ENCODE data around the gene PDE2A.
A peak's percentile ranks its signal among the peaks of the same experiment; 100 is the strongest.

DNA sequence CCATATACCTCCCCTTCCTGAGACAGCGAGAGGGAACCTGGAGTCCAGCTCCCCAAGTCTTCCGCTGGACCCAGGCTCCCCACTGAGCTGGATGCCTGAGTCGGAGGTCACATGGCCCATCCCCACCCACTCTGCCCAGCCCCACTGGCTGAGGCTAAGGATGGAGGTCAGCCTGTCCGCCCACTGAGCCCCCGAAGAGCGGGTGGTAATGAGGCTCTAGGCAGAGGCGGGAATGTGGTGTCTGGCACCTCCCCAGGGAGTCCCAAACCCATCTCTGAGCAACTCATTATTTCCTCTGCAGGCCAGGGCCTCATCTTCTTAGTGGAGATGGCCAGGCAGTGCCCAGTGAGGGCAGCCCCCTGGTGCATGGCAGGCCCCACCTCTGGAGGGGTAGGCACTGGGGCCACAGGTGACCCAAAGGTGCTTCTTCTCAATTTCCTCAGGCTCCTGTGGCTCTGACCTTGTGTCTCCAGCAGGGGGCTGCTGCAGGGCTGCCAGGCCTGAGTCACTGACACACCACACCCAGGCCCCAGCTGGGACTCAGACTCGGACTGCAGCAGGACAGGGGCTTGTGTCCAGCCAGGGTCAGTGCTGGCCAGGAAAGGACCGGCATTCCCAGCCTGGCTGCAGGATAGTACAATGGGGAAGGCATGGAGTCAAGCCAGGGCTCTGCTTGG, 10.2 kb upstream of the PDE2A start:
- TF ChIP-seq, protein P1, sequence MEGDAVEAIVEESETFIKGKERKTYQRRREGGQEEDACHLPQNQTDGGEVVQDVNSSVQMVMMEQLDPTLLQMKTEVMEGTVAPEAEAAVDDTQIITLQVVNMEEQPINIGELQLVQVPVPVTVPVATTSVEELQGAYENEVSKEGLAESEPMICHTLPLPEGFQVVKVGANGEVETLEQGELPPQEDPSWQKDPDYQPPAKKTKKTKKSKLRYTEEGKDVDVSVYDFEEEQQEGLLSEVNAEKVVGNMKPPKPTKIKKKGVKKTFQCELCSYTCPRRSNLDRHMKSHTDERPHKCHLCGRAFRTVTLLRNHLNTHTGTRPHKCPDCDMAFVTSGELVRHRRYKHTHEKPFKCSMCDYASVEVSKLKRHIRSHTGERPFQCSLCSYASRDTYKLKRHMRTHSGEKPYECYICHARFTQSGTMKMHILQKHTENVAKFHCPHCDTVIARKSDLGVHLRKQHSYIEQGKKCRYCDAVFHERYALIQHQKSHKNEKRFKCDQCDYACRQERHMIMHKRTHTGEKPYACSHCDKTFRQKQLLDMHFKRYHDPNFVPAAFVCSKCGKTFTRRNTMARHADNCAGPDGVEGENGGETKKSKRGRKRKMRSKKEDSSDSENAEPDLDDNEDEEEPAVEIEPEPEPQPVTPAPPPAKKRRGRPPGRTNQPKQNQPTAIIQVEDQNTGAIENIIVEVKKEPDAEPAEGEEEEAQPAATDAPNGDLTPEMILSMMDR (IDR thresholded peaks at IDR 0.05), result peak in 4 of 6 experiments; percentile 9 to 47 (median 31)
- TF ChIP-seq POLR2A (IDR thresholded peaks at IDR 0.05), result no peak
